SK-N-SH (cell line): ENCODE measurements around the gene CCK. TPM values are rescaled to one million over a fixed set of nuclear protein-coding genes. Genes with fewer than 3 reads are reported as not detected.
A peak's percentile ranks its signal among the peaks of the same experiment; 100 is the strongest.

Source experiments
- CTCF ChIA-PET: fragments of 300-600, 350-600 bp; formaldehyde crosslinking; extraction: SDS; loops from one replicate; lab custom pipeline; 2021; lab: Yijun Ruan, JAX
- POLR2A ChIA-PET: fragments of 350-600 bp; sonication (Branson Sonifier 250); formaldehyde crosslinking; extraction: SDS; loops from one replicate; lab custom pipeline; 2020; ENCODE audit warnings: antibody characterized with exemption, inconsistent platforms; lab: Yijun Ruan, JAX
- DNase-seq: peaks from one replicate; pipeline ENCODE4 v3.0.0; 2012
- H2AFZ ChIP-seq: fragments of 200-600 bp; sonication (generic); 2 replicates; pipeline ENCODE4 v1.8.1; 2016; ENCODE audit warnings: antibody characterized with exemption, mild to moderate bottlenecking, low read depth
- H3F3A ChIP-seq: fragments of 200-600 bp; sonication (generic); replicated peaks from 2 replicates; pipeline ENCODE3; 2016; ENCODE audit warnings: antibody characterized with exemption, mild to moderate bottlenecking; ENCODE audit not compliant: insufficient read depth
- H3K27ac ChIP-seq, 2 experiments: fragments of 200-500 bp in 1 of 2; fragments of 200-600 bp in 1 of 2; sonication (Bioruptor generic) in 1 of 2; sonication (generic), shearing (Covaris generic) in 1 of 2; 2 replicates each; pipeline versions ENCODE4 v1.5.1 to v1.6.1; 2014 to 2016; ENCODE audit warnings: low read depth in 2 of 2, inconsistent platforms in 1 of 2, low read length in 1 of 2, mild to moderate bottlenecking in 1 of 2, mixed read lengths in 1 of 2
- H3K27me3 ChIP-seq: fragments of 200-600 bp; sonication (generic), shearing (Covaris generic); 2 replicates; pipeline ENCODE4 v1.6.1; 2016; ENCODE audit warnings: mixed run types; ENCODE audit not compliant: insufficient read depth
- H3K36me3 ChIP-seq, 2 experiments: fragments of 200-500 bp in 1 of 2; fragments of 200-600 bp in 1 of 2; sonication (Bioruptor generic) in 1 of 2; sonication (generic) in 1 of 2; replicated peaks in 1 of 2; 2 replicates each; pipeline versions ENCODE3 to v1.5.1; 2014 to 2016; ENCODE audit warnings: low read length in 1 of 2, mild to moderate bottlenecking in 1 of 2; ENCODE audit not compliant: insufficient read depth in 2 of 2, control insufficient read depth in 1 of 2
- H3K4me1 ChIP-seq, 2 experiments: fragments of 200-500 bp in 1 of 2; fragments of 200-600 bp in 1 of 2; sonication (Bioruptor generic) in 1 of 2; sonication (generic), shearing (Covaris generic) in 1 of 2; 2 replicates each; pipeline versions ENCODE4 v1.5.1 to v1.6.1; 2014 to 2016; ENCODE audit warnings: low read depth in 1 of 2, low read length in 1 of 2, mixed run types in 1 of 2; ENCODE audit not compliant: insufficient read depth in 2 of 2, control insufficient read depth in 1 of 2
- H3K4me2 ChIP-seq: fragments of 200-600 bp; sonication (generic), shearing (Covaris generic); 2 replicates; pipeline ENCODE4 v1.6.1; 2017; ENCODE audit warnings: mixed run types
- H3K4me3 ChIP-seq, 2 experiments: fragments of 200-500 bp in 1 of 2; fragments of 200-600 bp in 1 of 2; sonication (Bioruptor generic) in 1 of 2; sonication (generic), shearing (Covaris generic) in 1 of 2; 2 replicates each; pipeline versions ENCODE4 v1.5.1 to v1.8.1; 2014 to 2016; ENCODE audit warnings: low read depth in 2 of 2, inconsistent platforms in 1 of 2, low read length in 1 of 2, mild to moderate bottlenecking in 1 of 2, mixed read lengths in 1 of 2, moderate library complexity in 1 of 2
- H3K79me2 ChIP-seq: fragments of 200-600 bp; sonication (generic); 2 replicates; pipeline ENCODE4 v1.8.1; 2017; ENCODE audit warnings: mild to moderate bottlenecking; ENCODE audit not compliant: insufficient read depth
- H3K9ac ChIP-seq: fragments of 200-600 bp; sonication (generic); 2 replicates; pipeline ENCODE4 v1.6.1; 2017; ENCODE audit warnings: mixed run types
- H3K9me2 ChIP-seq: fragments of 200-600 bp; sonication (generic); 2 replicates; pipeline ENCODE4 v1.6.1; 2017; ENCODE audit warnings: mixed run types
- H3K9me3 ChIP-seq: fragments of 200-600 bp; sonication (generic); 2 replicates; pipeline ENCODE4 v1.6.1; 2017; ENCODE audit warnings: mixed run types, mild to moderate bottlenecking, moderate library complexity
- H4K20me1 ChIP-seq: fragments of 200-600 bp; sonication (generic); 2 replicates; pipeline ENCODE4 v1.6.1; 2017; ENCODE audit warnings: mild to moderate bottlenecking, mixed run types; ENCODE audit not compliant: insufficient read depth
- GATA2 ChIP-seq: sonication (generic); formaldehyde crosslinking; IDR thresholded peaks from 2 replicates; pipeline ENCODE4 v1.5.0; 2020; ENCODE audit warnings: mild to moderate bottlenecking, missing genetic modification reagents
- MEF2A ChIP-seq: IDR thresholded peaks from 2 replicates; pipeline ENCODE4 v1.4.0; 2012; ENCODE audit warnings: low read depth, borderline replicate concordance
- RAD21 ChIP-seq: IDR thresholded peaks from 2 replicates; pipeline ENCODE4 v1.6.1; 2012; ENCODE audit warnings: mild to moderate bottlenecking, low read length
- REST ChIP-seq: IDR thresholded peaks from 2 replicates; pipeline ENCODE4 v1.6.1; 2012; ENCODE audit warnings: mild to moderate bottlenecking, low read depth, low read length, moderate library complexity
- SIN3A ChIP-seq: IDR thresholded peaks from 2 replicates; pipeline ENCODE4 v1.6.1; 2012; ENCODE audit warnings: low read depth, mild to moderate bottlenecking, low read length, moderate library complexity, borderline replicate concordance
- TCF12 ChIP-seq: IDR thresholded peaks from 2 replicates; pipeline ENCODE4 v1.4.0; 2012
- TEAD4 ChIP-seq: IDR thresholded peaks from 2 replicates; pipeline ENCODE4 v1.4.0; 2012; ENCODE audit warnings: mild to moderate bottlenecking, borderline replicate concordance; ENCODE audit not compliant: insufficient read depth
- YY1 ChIP-seq: IDR thresholded peaks from 2 replicates; pipeline ENCODE4 v1.4.0; 2012; ENCODE audit warnings: low read depth, mild to moderate bottlenecking
- WGBS: methylation state at CpG from one replicate; pipeline ENCODE4 v1.1.6; 2017; ENCODE audit warnings: low lambda C conversion rate; 5-methylcytosine and 5-hydroxymethylcytosine counted together
- polyA plus RNA-seq, 3 experiments: library from polyadenylated mRNA; depleted of rRNA; stranded (reverse); fragments of >200 nt; gene quantifications; 2 replicates each; pipeline ENCODE4 v1.2.3, GENCODE V29; 2012
- TF ChIP-seq, protein P1 (sequence below): IDR thresholded peaks from 2 replicates; pipeline ENCODE4 v1.4.0; 2012; ENCODE audit warnings: low read depth, borderline replicate concordance

The CCK gene
- polyA plus RNA-seq, 1 of the 3 experiments (the other 2 are of a cell fraction): not detected

DNA sequence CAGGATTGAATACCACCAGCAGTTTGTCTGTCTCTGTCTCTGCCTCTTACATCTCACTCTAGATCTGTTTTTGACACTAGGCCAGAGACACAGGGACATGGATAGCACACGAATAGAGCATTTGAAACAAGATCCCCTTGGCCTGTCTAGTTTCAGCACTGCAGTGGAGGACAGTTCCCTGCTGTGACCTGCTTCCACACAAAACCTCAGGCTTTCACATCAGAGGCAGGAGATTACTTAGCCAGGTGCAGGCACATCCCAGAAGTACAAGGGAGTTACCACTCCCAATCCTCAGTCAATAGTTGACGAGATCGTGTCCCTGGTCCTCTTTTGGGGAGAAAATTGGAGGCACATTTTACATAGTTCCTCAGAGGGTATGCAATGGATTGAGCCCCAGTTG lies 34.0 kb upstream of the CCK start:
- WGBS: 32% methylated on average over 3 of the region's 3 CpGs
- Histone ChIP-seq H3K27ac (no peak overlapping the region), H3K4me3 (no peak overlapping the region), H3K9me2 (no peaks in the 10 kb centered on the region), H3K79me2 (no peaks in the 10 kb centered on the region), H4K20me1 (no peaks in the 10 kb centered on the region), H3K27me3 (no peaks in the 10 kb centered on the region)
- CTCF ChIA-PET: no interaction called here
- no peak for TF ChIP-seq MEF2A
- TF ChIP-seq TEAD4: no peak
- TF ChIP-seq YY1: no peak
- TF ChIP-seq REST: peak; percentile 95
- TF ChIP-seq TCF12: no peak
- TF ChIP-seq, protein P1, sequence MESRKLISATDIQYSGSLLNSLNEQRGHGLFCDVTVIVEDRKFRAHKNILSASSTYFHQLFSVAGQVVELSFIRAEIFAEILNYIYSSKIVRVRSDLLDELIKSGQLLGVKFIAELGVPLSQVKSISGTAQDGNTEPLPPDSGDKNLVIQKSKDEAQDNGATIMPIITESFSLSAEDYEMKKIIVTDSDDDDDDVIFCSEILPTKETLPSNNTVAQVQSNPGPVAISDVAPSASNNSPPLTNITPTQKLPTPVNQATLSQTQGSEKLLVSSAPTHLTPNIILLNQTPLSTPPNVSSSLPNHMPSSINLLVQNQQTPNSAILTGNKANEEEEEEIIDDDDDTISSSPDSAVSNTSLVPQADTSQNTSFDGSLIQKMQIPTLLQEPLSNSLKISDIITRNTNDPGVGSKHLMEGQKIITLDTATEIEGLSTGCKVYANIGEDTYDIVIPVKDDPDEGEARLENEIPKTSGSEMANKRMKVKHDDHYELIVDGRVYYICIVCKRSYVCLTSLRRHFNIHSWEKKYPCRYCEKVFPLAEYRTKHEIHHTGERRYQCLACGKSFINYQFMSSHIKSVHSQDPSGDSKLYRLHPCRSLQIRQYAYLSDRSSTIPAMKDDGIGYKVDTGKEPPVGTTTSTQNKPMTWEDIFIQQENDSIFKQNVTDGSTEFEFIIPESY: no peak
- no peak for TF ChIP-seq RAD21
- TF ChIP-seq, all 33 proteins: peak for 1
- no peak for DNase-seq
- POLR2A ChIA-PET: no interaction called here
- H3K4me2 ChIP-seq: no peak overlapping the region
- H3K36me3 ChIP-seq: no peaks in the 10 kb centered on the region
- H2AFZ ChIP-seq: no peak overlapping the region
- H3K4me1 ChIP-seq: no peaks in the 10 kb centered on the region
- no peak overlapping the region for H3K9ac ChIP-seq
- no peaks in the 10 kb centered on the region for H3K9me3 ChIP-seq
- no peaks in the 10 kb centered on the region for H3F3A ChIP-seq

- no peaks in the 10 kb centered on the region for H3K36me3 ChIP-seq
- no peaks in the 10 kb centered on the region for H3K9me2 ChIP-seq
- WGBS: 7% methylated on average over 2 of the region's 2 CpGs
- H4K20me1 ChIP-seq: no peaks in the 10 kb centered on the region
- H2AFZ ChIP-seq: no peak overlapping the region
- no peak for DNase-seq
- ChIA-PET POLR2A (no interaction called here), CTCF (interaction anchor here (1.3 kb wide), 1 partner anchor 51 kb away, joined by 3 read pairs; no protein-coding TSS in a partner anchor)
- no peak overlapping the region for H3K4me2 ChIP-seq
- H3K9ac ChIP-seq: no peak overlapping the region
- H3K27me3 ChIP-seq: no peaks in the 10 kb centered on the region
- H3K4me1 ChIP-seq: no peaks in the 10 kb centered on the region
- no peaks in the 10 kb centered on the region for H3K79me2 ChIP-seq
- H3F3A ChIP-seq: no peaks in the 10 kb centered on the region
- H3K4me3 ChIP-seq: no peak overlapping the region
- TF ChIP-seq REST: no peak
- no peak for TF ChIP-seq GATA2 (CRISPR knock-in tag)
- no peak for TF ChIP-seq SIN3A
- H3K9me3 ChIP-seq: no peaks in the 10 kb centered on the region
- no peak overlapping the region for H3K27ac ChIP-seq
Observed at GRCh38 chr3:42298259-42298658, 32.3 kb upstream of the CCK start.
